GM12892 (cell line): ENCODE data around the gene MARCO.

Experiments used
- POLR2A ChIP-seq: IDR thresholded peaks from 2 replicates; pipeline ENCODE4 v1.6.1; 2011; ENCODE audit warnings: low read depth, low read length, control low read depth
- POLR2AphosphoS5 ChIP-seq: IDR thresholded peaks from 2 replicates; pipeline ENCODE4 v1.6.1; 2011; ENCODE audit warnings: low read depth, low read length, control low read depth
- TAF1 ChIP-seq: IDR thresholded peaks from 2 replicates; pipeline ENCODE4 v1.6.1; 2011; ENCODE audit warnings: low read depth, mild to moderate bottlenecking, control low read depth, low read length, borderline replicate concordance

GRCh38 chr2:118911166-118911856 is 30.7 kb upstream of the MARCO start:
- TF ChIP-seq TAF1 (no peak), POLR2A (no peak), POLR2AphosphoS5 (no peak)
